ENCODE data around the gene CLCA4.
"Not testable (repeated sequence)": the region's sequence is repeated elsewhere in the genome, so short reads cannot be mapped to it uniquely, and the experiment has no call there.

Gene CLCA4

GRCh38 chr1:86527306-86527705, 19.6 kb upstream of the CLCA4 start:
- DNase-seq (ENCODE audit: low read depth): no peak

GRCh38 chr1:86530211-86530845, 16.6 kb upstream of the CLCA4 start:
- no peak for DNase-seq (ENCODE audit: low read depth)

DNA sequence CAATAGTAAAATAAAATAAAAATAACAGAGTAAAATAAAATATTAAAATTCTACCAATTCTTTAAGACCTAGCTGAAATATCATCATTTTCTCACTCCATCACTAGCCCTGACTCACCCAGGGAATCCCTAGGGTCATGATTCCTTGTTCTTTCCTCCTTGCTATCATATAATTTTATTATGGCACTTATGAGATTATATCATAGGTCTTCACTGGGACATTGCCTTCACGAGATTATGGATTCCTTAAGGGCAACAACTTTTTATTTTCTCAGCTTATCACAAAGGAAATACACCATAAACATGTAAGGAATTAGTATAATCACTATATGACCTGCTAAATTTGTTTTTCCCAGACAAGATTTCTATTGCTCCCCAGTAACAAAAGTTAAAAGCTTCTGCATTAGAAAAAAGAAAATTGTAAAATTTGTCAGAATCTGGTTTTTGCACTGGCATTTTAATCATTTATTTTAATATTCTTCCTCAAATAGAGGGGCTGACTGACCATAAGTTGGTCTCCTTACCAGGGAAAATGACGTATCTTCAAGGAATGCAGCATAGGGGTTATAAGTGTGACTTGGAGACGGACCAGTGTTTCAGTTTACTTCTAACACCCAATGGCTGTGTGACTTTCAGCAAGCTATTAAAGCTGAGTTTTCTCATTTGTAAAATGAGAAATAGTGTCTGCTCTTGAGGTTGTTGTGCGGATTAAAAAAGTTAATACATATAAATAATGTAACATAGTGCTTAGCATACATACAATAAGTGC, 8.8 kb upstream of the CLCA4 start:
- DNase-seq (ENCODE audit: low read depth): no peak

DNA sequence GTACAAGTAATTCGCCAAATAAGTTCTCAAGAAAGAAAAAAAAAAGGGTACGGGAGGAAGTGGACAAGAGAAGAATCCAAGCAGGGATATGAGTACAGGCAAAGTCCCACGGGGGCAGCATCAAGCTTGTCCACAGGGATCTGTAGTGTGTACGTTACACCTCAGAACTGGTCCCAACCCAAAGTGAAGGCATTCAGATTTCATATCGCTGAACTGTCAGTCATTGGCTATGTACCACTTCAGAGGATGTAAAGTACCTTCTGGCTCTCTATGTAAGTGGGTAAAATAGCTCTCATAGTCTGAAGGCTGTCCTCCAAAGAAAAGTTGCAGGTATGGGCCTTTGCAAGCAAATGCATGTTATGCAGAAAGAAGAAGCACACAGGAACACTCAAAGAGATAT, 8.1 kb upstream of the CLCA4 start:
- DNase-seq (ENCODE audit: low read depth): no peak

GRCh38 chr1:86541859-86542258, 5.0 kb upstream of the CLCA4 start:
- no peak for DNase-seq (ENCODE audit: low read depth)

- DNase-seq (ENCODE audit: low read depth): no peak
Measured at GRCh38 chr1:86542631-86543030, 4.2 kb upstream of the CLCA4 start.

- DNase-seq (ENCODE audit: low read depth): no peak
Measured at GRCh38 chr1:86548839-86549238, 2.0 kb downstream of the CLCA4 start.

- no peak for DNase-seq (ENCODE audit: low read depth)
Measured at GRCh38 chr1:86551305-86551704, 4.4 kb downstream of the CLCA4 start.

DNA sequence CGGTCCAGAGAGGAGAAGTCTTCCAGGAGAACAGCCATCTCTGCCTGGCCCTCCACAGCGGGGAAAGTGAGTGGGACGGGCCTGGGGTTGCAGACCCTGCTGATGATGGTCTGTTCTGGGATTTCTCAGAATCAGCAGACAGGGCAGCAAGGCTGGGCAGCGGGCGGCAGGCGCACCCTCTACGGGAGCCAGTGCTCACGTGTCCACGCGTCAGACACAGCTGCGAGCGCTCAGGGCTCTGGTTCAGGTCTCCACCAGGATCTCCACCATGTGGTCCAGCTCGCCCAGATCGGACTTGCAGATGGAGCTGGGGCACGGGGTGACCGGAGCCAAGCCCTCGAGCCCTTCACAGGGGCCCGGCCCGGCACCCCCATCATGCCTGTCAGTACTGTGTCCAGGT, 5.5 kb downstream of the CLCA4 start:
- no peak for DNase-seq (ENCODE audit: low read depth)

DNA sequence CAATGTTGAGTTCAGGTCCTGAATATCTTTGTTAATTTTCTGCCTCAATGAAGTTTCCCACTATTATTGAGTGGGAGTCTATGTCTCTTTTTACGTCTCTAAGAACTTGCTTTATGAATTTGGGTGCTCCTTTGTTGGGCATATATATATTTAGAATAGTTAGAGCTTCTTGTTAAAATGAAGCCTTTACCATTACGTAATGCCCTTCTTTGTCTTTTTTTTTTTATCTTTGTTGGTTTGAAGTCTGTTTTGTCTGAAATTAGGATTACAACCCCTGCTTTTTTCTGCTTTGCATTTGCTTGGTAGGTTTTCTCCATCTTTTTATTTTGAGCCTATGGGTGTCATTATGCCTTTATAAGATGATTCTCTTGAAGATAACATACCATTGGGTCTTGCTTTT, 10.9 kb downstream of the CLCA4 start:
- no peak for DNase-seq (ENCODE audit: low read depth)

- DNase-seq (ENCODE audit: low read depth): no peak
Measured at GRCh38 chr1:86563849-86564248, 17.0 kb downstream of the CLCA4 start.

- DNase-seq (ENCODE audit: low read depth): no peak
Measured at GRCh38 chr1:86567341-86567740, 20.5 kb downstream of the CLCA4 start.

DNA sequence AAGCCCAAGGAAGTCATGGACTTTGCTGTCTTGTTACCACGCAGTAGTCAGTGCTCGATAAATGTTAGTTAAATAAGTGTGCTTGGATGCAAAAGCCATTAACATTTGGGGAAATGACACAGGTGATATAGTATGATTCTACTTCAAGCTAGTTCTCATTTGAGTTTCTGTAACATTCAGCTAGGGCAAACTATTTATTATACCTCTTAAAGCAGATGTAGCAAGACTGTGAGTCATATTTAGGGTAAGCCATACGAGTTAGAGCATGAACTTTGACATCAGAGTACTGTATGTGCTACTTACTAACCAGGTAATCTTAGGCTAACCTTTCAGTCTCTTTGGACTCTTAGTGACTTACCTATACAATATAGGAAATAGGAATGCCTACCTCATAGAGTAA, 21.0 kb downstream of the CLCA4 start:
- DNase-seq (ENCODE audit: low read depth): no peak

GRCh38 chr1:86573763-86574484, 27.0 kb downstream of the CLCA4 start:
- no peak for DNase-seq (ENCODE audit: low read depth)

DNA sequence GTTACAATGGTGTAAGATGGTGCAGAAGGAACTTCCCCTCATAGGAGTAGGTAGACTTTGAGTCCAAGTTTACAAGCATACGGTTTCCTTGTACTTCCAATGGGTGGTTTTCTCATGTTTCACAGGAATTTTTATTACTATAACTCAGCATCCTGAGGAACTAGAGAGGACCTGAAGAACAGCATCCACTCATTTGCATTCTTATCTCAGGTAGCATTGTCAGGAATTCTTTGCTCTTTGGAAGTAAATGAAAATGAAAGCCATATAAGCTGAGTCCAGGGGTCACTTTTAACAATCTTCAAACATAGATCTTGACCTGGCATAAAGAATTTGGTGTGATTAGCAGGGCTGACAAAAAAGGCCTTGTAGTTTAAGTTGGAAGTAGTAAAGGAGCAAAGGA, 34.4 kb downstream of the CLCA4 start:
- DNase-seq (ENCODE audit: low read depth): no peak

DNA sequence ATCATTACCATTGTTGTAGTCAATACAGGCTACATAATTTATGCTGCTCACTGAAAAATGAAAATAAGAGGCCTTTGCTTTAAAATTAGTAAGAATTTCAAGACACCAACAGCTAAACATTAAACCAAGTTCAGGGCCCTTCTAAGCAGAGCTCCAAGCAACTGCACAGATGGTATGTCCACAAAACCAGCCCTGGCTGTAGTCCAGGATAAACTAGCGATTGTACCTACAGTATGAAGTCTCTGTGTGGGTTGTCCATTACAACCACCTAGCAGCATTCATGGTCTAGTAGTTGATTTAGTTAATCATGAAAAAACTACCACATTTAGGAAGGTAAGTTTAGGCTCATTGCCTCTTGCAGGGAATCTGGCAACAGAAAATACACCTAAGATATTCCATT, 35.3 kb downstream of the CLCA4 start:
- no peak for DNase-seq (ENCODE audit: low read depth)

- no peak for DNase-seq (ENCODE audit: low read depth)
Measured at GRCh38 chr1:86583032-86583431, 36.2 kb downstream of the CLCA4 start.

GRCh38 chr1:86583593-86583992, 36.7 kb downstream of the CLCA4 start:
- no peak for DNase-seq (ENCODE audit: low read depth)

DNA sequence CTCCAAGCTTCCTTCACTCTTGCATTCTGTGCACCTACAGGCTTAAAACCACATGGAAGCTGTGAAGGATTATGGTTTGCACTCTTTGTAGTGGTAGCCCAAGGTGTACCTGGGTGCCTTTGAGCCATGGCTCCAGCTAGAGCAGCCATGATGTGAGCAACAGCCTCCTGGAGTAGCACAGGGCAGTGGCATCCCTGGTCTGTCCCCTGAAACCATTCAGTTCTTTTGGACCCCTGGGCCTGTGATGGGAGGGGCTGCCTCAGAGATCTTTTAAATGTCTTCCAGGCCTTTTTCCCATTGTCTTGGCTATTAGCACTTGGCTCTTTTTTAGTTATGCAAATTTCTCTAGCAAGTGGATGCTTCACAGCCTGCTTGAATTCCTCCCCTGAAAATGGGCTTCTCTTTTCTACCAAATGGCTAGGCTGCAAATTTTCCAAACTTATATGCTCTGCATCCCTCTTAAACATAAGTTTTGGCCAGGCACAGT, 47.4 kb downstream of the CLCA4 start:
- no peak for DNase-seq (ENCODE audit: low read depth)

GRCh38 chr1:86596224-86596623, 49.3 kb downstream of the CLCA4 start:
- no peak for DNase-seq (ENCODE audit: low read depth)

- DNase-seq (ENCODE audit: low read depth): no peak
Measured at GRCh38 chr1:86596741-86597290, 49.9 kb downstream of the CLCA4 start.

- DNase-seq (ENCODE audit: low read depth): not testable (repeated sequence)
Measured at GRCh38 chr1:86606080-86606479, 59.2 kb downstream of the CLCA4 start.

DNA sequence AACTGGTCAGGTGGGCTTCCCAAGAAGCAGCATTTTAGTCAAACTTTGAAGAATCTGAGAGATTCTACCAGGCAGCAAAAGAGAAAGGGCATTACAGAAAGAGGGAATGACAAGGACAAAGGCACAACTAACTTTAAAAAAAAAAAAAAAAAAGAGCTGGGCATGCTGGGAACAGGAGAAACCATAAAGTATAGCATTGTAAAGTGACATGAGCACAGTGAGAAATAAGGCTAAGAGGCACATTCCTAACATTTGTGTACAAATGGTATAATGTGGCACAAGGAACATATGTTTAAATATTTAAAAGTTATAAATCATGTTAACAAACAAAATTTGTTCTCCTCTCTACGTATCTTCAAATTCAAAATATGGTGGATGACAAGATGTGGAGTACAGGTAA, 69.6 kb downstream of the CLCA4 start:
- DNase-seq (ENCODE audit: low read depth): no peak
